ENCODE results near the gene JAKMIP2.
"Not testable (repeated sequence)": the region's sequence is repeated elsewhere in the genome, so short reads cannot be mapped to it uniquely, and the experiment has no call there.

GRCh38 chr5:147635439-147635838 lies 147.1 kb downstream of the JAKMIP2 start:
- TF ChIP-seq CTCF (IDR thresholded peaks at IDR 0.05; ENCODE audit: poor library complexity); EZH2phosphoT487 (IDR thresholded peaks at IDR 0.05; ENCODE audit: low read depth, severe bottlenecking, unreplicated experiment); EZH2 (IDR thresholded peaks at IDR 0.05; ENCODE audit: borderline replicate concordance): not testable (repeated sequence)

Measured in hepatocyte (in vitro differentiated cells).